CD1c-positive myeloid dendritic cell (primary cell): ENCODE measurements around the gene JCHAIN.

Experiments
- DNase-seq: peaks from one replicate; pipeline ENCODE4 v3.0.0-alpha.2; 2016; ENCODE audit errors: extremely low spot score

The JCHAIN gene

DNA sequence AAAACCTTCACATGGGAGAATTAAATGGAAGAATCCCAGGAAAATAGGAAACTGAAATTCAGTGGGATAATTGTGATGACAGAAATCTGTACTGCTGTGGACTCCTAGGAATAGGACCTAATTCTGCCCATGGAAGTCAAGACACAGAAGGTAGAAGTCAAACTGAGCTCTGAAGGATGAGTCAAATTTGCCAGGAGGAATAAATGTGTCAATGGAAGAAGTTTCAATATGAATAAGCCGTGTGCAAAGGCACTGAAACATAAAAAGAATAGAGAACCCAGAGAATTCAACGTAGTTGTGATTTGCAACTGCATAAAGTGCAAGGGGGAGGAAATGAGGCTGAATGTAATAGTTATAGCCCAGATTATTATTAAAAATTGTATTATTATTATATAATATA, 26.1 kb downstream of the JCHAIN start:
- DNase-seq: no peak

DNA sequence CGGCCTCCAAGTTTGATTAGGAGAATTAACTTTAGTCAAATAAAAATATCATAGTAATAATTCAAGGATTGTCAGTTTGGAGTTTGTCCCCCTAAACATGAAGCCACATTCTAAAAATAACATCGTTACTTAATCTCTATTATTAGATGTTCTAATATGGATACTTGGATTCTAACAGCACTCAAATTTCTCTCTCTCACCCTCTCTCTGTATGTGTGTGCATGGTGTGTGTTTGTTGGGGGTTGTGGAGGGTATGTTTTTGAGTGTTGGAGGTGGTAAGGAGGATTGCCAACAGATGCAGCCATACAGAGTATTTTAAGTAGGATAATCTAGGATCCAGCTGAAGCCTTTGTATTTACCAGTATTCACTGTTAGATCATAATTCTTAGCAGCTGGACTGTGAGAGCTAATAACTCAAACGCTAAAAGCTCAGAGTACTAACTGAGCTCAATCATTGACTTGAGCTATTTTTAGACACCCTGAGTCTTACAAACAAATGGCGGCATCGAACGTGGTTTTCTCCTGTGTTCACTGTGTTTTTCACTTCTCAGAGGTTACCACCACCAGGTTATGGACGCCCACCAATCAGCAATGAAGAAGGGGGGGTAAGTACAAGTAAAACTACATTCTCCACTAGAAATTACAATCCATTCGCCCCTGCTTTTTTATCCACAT, 28.9 kb downstream of the JCHAIN start:
- DNase-seq: no peak

DNA sequence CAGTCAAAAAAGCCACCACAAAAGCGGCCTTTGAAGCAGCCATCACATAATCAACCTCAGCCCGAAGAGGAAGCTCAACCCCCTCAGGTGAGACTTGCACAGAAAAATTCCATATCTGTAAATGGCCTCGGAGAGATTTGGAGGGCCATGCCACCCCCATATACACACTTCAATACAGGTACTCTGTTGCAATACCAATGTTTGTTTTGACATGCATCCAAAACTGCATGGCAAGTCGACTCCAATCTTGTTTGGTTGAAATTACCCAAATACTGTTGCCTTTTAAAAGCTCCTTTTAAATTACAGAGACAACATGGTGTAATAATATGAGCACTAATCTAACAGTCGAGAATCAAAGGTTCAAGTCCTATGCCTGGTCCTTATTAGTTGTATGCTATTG, 31.8 kb downstream of the JCHAIN start:
- no peak for DNase-seq

DNA sequence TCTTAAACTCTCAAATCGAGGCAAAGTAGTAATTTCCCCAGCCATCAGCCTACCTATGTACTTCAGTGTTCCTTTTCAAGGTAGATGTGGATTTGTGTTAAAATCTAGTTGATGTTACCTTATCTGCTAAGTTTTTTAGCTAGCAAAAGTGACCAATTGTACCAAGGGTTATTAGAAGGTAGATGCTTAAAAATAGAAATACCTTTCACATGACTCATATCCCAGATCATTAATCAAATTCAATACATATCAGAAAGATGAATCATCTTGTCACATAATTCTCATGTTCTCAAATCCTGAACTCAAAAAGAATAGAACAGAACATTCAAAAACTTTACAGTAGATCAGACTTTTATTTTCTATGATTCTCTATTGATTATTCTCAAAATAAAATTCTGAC, 34.3 kb downstream of the JCHAIN start:
- no peak for DNase-seq

DNA sequence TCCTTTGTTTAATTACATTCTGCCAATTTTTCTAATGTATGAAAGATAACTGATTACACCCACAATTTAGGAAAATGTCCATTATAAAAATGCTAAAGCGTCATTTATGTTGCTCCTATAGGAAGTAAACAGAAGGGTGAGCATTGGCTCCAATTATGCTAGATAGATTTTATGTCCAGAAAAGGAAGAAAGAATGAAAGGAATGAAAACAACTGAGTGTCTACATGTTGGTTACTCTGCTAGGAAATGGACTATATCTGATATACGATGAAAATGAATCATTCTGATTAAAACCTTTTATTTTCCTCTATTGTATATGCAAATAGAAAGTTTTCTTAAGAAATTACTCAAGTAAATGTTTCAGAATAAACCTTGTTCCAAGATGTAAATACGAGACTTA, 36.1 kb downstream of the JCHAIN start:
- DNase-seq: no peak

DNA sequence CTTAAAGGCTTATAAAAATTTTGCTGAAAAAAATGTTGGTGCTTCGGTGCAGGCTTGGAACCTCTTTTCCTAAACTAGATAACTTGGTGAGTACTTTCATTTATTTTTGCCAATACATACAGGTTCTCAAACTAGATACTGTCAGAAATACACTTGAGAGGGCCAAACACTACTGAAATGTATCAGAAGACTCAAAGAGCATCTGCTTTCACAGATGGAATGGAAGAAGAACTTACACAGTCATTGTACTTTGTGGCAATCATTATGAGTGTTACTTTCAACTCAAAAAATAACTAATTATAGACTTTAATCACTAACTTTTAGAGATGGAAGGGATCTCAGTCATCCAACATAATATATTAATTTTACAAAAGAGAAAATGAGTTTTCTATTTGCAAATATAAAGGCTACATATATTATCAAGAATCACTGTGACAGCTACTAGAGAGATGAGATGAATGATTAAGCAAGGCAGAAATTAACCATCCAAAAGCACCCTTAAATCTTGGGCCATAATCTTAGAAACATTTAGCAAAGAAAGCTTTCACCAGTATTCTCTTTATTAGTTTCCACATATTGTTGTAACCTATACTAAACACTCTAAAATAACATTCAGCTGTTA, 36.7 kb downstream of the JCHAIN start:
- DNase-seq: no peak

DNA sequence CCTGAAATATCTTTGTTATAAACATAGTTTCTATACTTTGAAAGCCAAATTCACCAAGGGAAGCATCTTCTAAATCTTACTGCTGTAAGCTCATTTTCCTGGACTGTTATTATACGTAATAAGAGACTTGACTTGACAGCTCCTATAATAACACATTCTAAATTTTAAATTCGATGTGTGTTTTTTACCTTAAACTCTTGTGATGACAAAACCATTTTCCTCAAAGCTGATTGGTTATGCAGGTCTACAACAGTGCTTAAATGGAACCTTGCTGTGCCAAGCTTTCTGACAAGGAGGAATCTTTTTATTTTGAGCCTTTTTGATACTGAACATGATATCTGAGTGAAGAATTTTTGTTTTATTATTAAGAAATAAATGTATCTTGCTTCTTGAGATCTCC, 37.9 kb downstream of the JCHAIN start, which contains the start of gene ENAM:
ENAM (plus strand) TSS at position 301 of the 400 bp plus-strand sequence. CDS start 757 bp downstream, outside the sequence.
- no peak for DNase-seq

DNA sequence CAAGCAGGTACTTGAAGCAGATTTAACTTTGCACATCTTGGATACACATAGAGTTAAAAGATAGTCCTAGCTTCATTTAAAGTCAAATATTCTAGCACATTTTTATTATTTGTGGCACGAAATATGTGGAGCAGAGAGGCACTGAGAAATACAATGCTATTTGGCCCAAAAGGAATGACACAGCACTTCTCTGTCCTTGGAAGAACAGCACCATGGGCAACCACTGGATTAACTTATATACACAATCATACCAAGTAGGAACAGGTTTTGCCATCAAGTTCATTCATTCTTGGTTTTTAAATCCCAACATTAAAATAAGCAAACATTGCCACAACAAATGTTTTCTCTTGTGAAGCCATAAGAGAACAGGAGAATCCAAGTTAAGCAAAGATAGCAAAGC, 38.7 kb downstream of the JCHAIN start:
- no peak for DNase-seq

DNA sequence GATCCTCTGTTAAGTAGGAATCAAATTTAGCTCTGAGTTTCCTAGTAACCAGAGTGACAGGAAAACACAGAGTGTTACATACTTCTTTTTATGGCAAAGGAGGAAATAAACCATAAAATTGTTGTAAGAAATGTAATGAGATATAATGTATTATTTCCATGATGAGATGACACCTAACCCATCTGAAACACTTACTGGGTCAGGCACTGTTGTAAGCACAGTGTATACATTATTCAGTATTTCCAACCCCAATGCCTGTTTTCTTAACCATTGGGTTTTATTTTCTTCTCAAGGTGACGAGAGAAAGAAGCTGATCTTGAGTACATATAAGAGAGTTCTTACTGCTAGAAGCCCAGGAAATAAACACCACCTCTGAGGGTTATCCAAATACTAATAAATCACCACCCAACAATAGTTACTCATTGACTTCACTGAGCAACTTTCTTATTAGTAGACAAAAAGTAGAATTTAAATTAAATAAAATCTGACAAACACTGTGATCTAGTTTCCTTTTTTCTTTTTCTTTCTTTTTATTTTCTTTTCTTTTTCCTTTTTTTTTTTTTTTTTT, 42.0 kb downstream of the JCHAIN start:
- no peak for DNase-seq

DNA sequence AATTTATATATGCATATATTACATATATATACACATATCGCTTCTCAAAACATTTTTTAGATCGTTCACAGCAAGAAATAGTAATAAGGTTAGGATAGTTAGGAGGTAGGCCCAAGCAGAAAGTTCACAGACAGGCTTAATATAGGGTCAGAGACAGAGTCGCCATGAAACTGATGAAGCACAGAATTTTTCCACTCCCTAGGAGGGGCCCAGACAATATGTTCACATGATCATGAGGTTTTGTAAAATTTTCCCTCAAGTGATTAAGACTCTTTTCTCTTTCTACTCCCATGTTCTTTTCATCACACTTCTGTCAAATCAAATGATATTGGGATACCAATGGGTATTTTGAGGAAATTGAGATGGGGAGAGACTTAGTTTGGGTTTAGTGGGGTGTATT, 43.0 kb downstream of the JCHAIN start:
- DNase-seq: no peak

DNA sequence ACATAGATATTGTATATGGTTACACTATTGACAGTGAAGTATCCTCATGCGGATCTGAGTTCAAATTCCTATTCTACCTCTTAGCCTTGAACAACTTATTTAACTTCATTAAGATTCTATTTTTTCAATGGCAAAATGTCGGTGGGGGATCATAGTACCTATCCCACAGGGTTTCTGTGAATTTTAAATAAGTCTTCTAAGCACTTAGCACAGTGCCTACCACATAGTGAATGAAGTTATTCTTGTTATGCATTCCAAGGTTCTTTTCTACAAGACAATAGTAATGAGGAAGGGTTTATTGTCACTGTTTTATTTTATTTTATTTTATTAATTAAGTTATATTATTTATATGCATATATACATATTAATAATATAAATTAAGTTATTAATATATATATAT, 46.5 kb downstream of the JCHAIN start:
- DNase-seq: no peak

DNA sequence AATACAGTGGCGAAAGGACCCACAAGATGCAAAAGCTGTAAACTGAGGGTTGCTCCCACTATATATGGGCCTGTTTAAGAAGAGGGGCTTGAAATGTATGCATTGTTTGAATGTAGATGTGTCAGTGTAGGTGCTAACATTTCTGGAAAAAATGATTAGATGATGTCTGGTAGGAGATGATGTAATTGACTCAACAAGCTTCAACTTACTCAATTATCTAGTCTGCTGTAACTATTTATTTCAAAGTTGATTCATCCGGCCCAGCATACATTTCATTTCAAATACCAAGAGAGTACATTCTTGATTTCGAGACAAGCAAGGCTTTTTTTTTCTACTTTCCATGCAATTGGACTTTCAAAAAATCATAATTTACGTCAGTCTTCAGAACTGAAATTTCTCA, 47.0 kb downstream of the JCHAIN start:
- DNase-seq: no peak

DNA sequence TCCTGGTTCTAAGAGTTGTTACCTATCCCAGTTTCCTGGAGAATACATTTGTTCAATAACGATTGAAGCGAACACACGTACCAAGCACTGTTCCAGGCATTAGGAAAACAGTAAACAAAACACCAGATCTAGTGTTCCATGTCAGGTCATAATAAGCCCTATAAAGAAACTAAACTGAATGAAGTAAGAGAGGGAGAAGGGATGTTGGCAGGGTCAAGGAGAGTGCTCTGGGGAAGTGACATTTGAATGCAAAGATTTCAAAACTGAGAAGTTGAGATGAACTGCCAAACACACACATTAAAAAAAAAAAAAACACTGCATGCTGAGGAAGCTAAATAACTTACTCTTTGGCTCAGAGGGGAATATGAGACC, 52.1 kb downstream of the JCHAIN start:
- no peak for DNase-seq

DNA sequence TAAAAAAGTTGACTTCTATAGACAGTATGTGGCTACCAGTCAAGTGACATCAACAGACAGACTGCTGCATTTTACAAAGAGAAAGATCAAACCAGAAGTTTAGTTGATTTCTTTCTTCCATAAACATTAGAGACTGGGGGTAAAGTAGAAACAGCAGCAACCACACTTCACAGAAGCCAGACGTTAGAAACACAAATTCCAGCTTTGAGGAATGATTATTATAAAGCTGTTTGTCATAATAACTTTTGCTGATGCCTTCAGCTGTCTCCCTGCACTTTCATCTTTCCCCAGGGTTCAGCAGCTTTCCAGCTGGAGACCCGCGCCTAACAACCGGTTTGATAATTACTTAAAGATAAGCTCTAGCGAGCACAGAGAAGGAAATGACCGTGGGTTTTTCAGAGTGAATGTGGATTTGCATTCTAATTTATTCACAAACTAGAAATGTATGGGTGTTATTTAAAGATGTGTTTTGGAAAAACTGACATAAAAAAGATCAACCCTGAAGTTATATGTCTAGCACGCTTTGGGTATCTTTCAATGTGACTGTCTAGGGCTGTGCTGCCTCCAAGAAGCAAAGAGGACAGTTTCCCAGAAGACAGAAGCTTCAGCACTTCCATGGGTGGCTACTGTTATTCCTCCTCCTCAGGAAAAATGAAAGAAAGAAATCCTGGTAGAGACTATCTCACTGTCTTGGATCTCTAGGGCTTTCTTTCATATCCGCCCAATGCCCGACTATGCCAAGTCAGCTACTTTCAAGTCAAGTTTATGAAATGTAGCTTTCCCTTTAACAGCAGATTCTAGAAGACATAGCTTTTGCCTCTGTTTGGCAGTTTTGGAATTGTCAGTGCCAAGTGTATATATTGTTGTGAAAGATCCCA, 52.8 kb downstream of the JCHAIN start:
- no peak for DNase-seq

DNA sequence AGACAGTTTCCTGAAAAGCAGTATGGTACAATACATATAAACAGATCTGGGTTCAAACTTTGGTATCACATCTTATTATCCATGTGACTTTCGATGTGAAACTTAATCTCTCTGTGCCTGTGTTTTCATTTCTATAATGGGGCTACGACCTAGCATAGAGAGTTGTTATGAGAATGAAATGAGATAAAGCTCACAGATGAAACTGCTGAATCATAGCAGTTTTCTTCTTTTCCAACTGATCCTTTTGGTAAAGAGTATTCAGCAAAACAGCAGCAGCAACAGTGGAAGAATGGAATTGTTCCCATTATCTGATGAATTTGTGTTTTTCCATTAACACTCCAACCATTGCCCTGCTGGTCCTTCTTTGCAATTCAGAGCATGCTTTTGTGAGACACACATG, 58.0 kb downstream of the JCHAIN start:
- DNase-seq: no peak

DNA sequence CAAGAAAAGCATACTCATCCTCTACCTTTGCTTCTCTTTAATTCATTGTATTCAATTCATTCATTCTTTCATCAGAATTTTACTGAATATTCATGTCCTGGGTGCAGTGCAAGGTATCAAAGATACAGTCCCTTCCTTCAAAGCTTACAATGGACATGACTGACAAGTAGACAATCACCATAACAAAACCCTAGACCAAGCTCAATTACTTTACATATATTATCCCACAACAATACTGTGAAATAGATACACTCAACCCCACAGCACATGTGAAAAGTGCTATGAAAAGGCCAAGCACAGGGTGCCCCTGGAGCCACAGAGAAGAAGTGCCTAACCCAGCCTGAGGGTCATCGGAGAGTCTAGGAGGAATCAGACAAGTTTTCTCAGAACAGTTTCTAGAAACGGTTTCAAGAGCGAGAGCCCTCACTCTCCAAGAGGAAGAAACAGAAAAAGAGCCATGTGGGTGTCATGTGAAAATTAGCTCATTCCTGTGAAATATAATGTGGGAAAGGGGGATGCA, 58.9 kb downstream of the JCHAIN start:
- no peak for DNase-seq

DNA sequence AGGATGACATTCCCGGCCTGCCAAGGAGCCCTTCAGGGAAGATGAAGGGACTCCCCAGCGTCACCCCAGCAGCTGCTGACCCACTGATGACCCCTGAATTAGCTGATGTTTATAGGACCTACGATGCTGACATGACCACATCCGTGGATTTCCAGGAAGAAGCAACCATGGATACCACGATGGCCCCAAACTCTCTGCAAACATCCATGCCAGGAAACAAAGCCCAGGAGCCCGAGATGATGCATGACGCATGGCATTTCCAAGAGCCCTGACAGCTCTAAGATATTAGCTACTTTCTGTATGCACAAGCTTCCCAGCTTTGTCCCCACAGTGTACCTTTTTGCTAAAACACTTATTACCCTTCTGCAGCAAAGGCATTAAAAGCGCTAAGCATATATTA, 59.8 kb downstream of the JCHAIN start:
- DNase-seq: no peak
